GM21737 (cell line): ENCODE results near the gene DUOXA2.
A peak's percentile ranks its signal among the peaks of the same experiment; 100 is the strongest.

ENCODE experiments used
- ATAC-seq: cut with Tn5 transposase; IDR thresholded peaks from one replicate; pipeline ENCODE4 v1.9.1; 2021; ENCODE audit warnings: mild to moderate bottlenecking, moderate library complexity; ENCODE audit not compliant: unreplicated experiment

The DUOXA2 gene

GRCh38 chr15:45156744-45157455, 42.8 kb downstream of the DUOXA2 start:
- ATAC-seq: no peak

DNA sequence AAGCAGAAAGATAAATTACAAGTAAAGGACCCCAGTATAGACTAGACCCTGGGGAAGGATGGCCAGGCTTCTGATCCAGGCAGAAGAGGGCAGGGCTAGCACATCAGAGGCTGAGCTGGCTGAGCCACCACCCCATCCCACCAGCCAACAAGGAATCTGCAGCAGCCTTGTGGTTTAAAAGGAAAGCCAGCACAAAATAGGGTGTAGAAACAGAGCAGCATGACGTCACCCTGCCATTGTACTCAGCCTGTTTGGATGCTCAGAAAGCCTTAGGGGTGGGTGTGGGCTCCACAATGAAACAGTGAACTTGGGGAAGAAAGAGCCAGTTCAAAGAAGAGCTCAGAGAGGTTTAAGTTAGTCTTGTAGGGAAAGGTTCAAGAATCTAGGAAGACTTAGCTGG, 43.8 kb downstream of the DUOXA2 start:
- no peak for ATAC-seq

DNA sequence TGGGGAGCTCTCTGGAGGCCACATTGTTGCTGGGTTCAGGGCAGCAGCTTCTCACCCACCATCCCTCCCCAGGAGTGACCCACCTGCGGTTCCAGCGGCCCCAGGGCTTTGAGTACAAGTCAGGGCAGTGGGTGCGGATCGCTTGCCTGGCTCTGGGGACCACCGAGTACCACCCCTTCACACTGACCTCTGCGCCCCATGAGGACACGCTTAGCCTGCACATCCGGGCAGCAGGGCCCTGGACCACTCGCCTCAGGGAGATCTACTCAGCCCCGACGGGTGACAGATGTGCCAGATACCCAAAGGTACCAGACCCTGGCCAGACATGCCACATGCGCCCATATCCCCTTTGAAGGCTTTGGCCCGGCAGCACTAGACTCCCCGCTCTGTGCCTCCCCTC, 47.5 kb downstream of the DUOXA2 start:
- ATAC-seq: no peak

DNA sequence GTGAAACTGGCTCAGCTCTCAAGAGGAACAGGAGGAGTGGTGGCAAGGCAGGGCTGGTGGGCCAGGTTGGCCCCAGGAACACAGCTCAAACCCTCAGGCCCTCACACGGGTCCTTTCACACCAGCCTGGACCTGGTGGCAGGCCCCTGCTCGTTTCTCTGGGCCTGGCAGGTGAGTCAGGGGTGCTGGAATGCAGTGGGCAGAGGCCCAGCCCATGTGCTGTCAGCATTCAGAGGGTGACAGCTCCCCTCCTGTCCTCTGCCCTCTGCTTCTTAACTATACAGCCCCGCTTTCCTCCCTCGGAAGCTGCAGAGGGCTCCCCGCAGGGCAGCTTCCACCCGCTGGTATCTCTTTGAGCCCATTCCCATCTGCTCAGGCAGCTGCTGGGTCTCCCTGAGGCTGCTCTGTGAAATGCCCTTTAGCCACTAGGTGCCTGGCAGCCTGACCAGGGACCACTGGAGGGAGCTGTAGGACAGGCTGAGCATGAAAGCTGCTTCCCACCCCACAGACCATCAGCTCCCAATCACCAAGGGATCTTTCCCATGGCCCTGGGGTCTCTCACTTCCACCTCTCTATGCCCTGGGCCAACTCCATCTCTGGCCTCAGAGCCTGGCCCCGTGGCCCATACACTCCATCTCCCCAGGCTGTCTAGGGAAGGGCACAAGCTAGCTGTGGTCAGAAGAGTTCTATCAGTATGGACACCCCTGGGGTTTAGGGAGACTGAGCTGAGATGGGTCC, 48.8 kb downstream of the DUOXA2 start:
- no peak for ATAC-seq

GRCh38 chr15:45163508-45163856, 49.4 kb downstream of the DUOXA2 start:
- no peak for ATAC-seq

- ATAC-seq: no peak
Measured at GRCh38 chr15:45164914-45165313, 50.8 kb downstream of the DUOXA2 start.

DNA sequence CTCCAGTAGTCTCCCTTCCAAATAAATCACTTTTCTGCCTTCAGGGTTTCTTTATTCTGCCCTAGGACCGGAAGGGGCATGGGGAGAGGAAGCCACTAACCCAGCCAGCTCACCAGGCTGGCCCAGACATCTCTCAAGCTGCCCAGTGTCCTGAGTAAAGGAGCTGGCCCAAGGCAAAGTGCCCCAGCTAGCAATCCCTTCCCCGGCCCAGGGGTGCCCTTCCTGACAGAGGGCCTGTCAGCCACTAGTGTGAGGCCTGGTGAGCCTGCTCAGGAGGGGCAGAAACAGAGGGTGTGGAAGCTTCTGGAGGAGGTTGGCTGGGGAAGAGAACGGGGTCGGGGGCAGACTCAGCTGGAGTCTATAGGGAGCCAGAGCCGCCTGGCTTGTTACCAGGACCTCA, 51.4 kb downstream of the DUOXA2 start:
- ATAC-seq: no peak

GRCh38 chr15:45166834-45167630, 52.9 kb downstream of the DUOXA2 start:
- ATAC-seq: peak; percentile 92

GRCh38 chr15:45167631-45168205, 53.6 kb downstream of the DUOXA2 start:
- no peak for ATAC-seq
